WTC11 (cell line): ENCODE results near the gene ZNF574. TPM values are rescaled to one million over a fixed set of nuclear protein-coding genes. Genes with fewer than 3 reads are reported as not detected.

Experiments used
- ATAC-seq: fragments of 200-7000 bp; cut with Tn5 transposase; 2 replicates; pipeline ENCODE4 v1.10.0; 2021; ENCODE audit warnings: mild to moderate bottlenecking, moderate library complexity
- CTCF ChIA-PET: fragments of 300-600 bp; sonication (Branson Sonifier 250); formaldehyde crosslinking; loops from one replicate; lab custom pipeline; 2021; ENCODE audit warnings: antibody characterized with exemption; lab: Charles Lee
- POLR2A ChIA-PET: fragments of 350-600 bp; sonication (Branson Sonifier 250); formaldehyde crosslinking; loops from one replicate; lab custom pipeline; 2021; ENCODE audit warnings: antibody characterized with exemption; lab: Charles Lee
- DNase-seq: peaks from one replicate; pipeline ENCODE4 v3.0.0; 2021; ENCODE audit warnings: low spot score
- H3K27ac Mint-ChIP-seq: 2 replicates; pipeline ENCODE4 v1.8.0; 2021; ENCODE audit warnings: mixed read lengths
- H3K27me3 Mint-ChIP-seq: 2 replicates; pipeline ENCODE4 v1.8.0; 2021; ENCODE audit warnings: low read depth, mild to moderate bottlenecking, moderate library complexity, mixed read lengths
- H3K36me3 Mint-ChIP-seq: 2 replicates; pipeline ENCODE4 v1.8.0; 2021; ENCODE audit warnings: mixed read lengths
- H3K4me1 Mint-ChIP-seq: 2 replicates; pipeline ENCODE4 v1.8.0; 2022; ENCODE audit warnings: mixed read lengths
- H3K4me3 Mint-ChIP-seq: 2 replicates; pipeline ENCODE4 v1.8.0; 2021; ENCODE audit warnings: mild to moderate bottlenecking, moderate library complexity, mixed read lengths
- H3K9me3 Mint-ChIP-seq: 2 replicates; pipeline ENCODE4 v1.8.0; 2021; ENCODE audit warnings: mixed read lengths
- ARID4B ChIP-seq: sonication (generic); formaldehyde crosslinking; IDR thresholded peaks from 2 replicates; pipeline ENCODE4 v1.8.0; 2023; ENCODE audit warnings: missing genetic modification reagents, mild to moderate bottlenecking, borderline replicate concordance
- E2F5 ChIP-seq: sonication (generic); formaldehyde crosslinking; IDR thresholded peaks from 2 replicates; pipeline ENCODE4 v1.8.1; 2022; ENCODE audit warnings: mild to moderate bottlenecking, moderate library complexity, missing genetic modification reagents
- EMX1 ChIP-seq: fragments of 250-450 bp; sonication (Bioruptor Pico); IDR thresholded peaks from 2 replicates; pipeline ENCODE4 v1.8.0; 2021; ENCODE audit warnings: mild to moderate bottlenecking
- FOXK1 ChIP-seq: sonication (generic); formaldehyde crosslinking; IDR thresholded peaks from 2 replicates; pipeline ENCODE4 v1.8.0; 2022; ENCODE audit warnings: mild to moderate bottlenecking, moderate library complexity, missing genetic modification reagents
- HMGA2 ChIP-seq: fragments of 250-450 bp; sonication (Bioruptor Pico); IDR thresholded peaks from 2 replicates; pipeline ENCODE4 v1.4.0; 2021; ENCODE audit warnings: mild to moderate bottlenecking, moderate library complexity
- KAT7 ChIP-seq: sonication (generic); formaldehyde crosslinking; IDR thresholded peaks from 2 replicates; pipeline ENCODE4 v1.8.1; 2023; ENCODE audit warnings: missing genetic modification reagents, mild to moderate bottlenecking, borderline replicate concordance
- MXD4 ChIP-seq: fragments of 250-450 bp; sonication (Bioruptor Pico); IDR thresholded peaks from 2 replicates; pipeline ENCODE4 v1.8.0; 2021; ENCODE audit warnings: mild to moderate bottlenecking, moderate library complexity, borderline replicate concordance
- MYBL2 ChIP-seq: sonication (generic); formaldehyde crosslinking; IDR thresholded peaks from 2 replicates; pipeline ENCODE4 v1.8.1; 2023; ENCODE audit warnings: mild to moderate bottlenecking, moderate library complexity, missing genetic modification reagents
- PRRX2 ChIP-seq: fragments of 250-450 bp; sonication (Bioruptor Pico); IDR thresholded peaks from 2 replicates; pipeline ENCODE4 v1.8.0; 2021; ENCODE audit warnings: mild to moderate bottlenecking
- SMAD3 ChIP-seq: sonication (generic); formaldehyde crosslinking; IDR thresholded peaks from 2 replicates; pipeline ENCODE4 v1.8.0; 2022; ENCODE audit warnings: missing genetic modification reagents, mild to moderate bottlenecking, borderline replicate concordance
- SOX15 ChIP-seq: fragments of 250-450 bp; sonication (Bioruptor Pico); IDR thresholded peaks from 2 replicates; pipeline ENCODE4 v1.9.0; 2021; ENCODE audit warnings: mild to moderate bottlenecking
- SP1 ChIP-seq: sonication (generic); formaldehyde crosslinking; conservative IDR thresholded peaks from 2 replicates; pipeline ENCODE4 v1.8.1; 2022; ENCODE audit warnings: missing genetic modification reagents
- TCF7 ChIP-seq: sonication (generic); formaldehyde crosslinking; IDR thresholded peaks from 2 replicates; pipeline ENCODE4 v1.8.0; 2022; ENCODE audit warnings: mild to moderate bottlenecking, low read depth, missing genetic modification reagents, moderate library complexity
- TEAD1 ChIP-seq: sonication (generic); formaldehyde crosslinking; IDR thresholded peaks from 2 replicates; pipeline ENCODE4 v1.8.0; 2022; ENCODE audit warnings: mild to moderate bottlenecking, missing genetic modification reagents
- TEAD4 ChIP-seq: sonication (generic); formaldehyde crosslinking; IDR thresholded peaks from 2 replicates; pipeline ENCODE4 v1.8.0; 2022; ENCODE audit warnings: mild to moderate bottlenecking, missing genetic modification reagents
- USF1 ChIP-seq: sonication (generic); formaldehyde crosslinking; IDR thresholded peaks from 2 replicates; pipeline ENCODE4 v1.8.0; 2022; ENCODE audit warnings: mild to moderate bottlenecking, missing genetic modification reagents
- ZNF138 ChIP-seq: sonication (generic); formaldehyde crosslinking; conservative IDR thresholded peaks from 2 replicates; pipeline ENCODE4 v1.8.1; 2022; ENCODE audit warnings: mild to moderate bottlenecking, moderate library complexity, missing genetic modification reagents
- ZSCAN18 ChIP-seq: fragments of 250-450 bp; sonication (Bioruptor Pico); IDR thresholded peaks from 2 replicates; pipeline ENCODE4 v2.1.2; 2022; ENCODE audit warnings: mild to moderate bottlenecking, moderate library complexity
- total RNA-seq: library from RNA; stranded (reverse); gene quantifications from 3 replicates; pipeline ENCODE4 v1.2.3, GENCODE V29; 2021
- TF ChIP-seq, protein P1 (sequence below): sonication (generic); formaldehyde crosslinking; IDR thresholded peaks from 2 replicates; pipeline ENCODE4 v1.8.0; 2023; ENCODE audit warnings: missing genetic modification reagents
- TF ChIP-seq, protein P2 (sequence below): fragments of 200-600 bp; IDR thresholded peaks from 2 replicates; pipeline ENCODE4 v1.8.0; 2022; ENCODE audit warnings: antibody characterized with exemption
- TF ChIP-seq, protein P3 (sequence below): fragments of 250-450 bp; sonication (Bioruptor Pico); IDR thresholded peaks from 2 replicates; pipeline ENCODE4 v1.9.0; 2021; ENCODE audit warnings: moderate library complexity, mild to moderate bottlenecking, inconsistent platforms, borderline replicate concordance

ZNF574 gene
- total RNA-seq, 1 experiment from 2014 or later: 30.6 TPM

DNA sequence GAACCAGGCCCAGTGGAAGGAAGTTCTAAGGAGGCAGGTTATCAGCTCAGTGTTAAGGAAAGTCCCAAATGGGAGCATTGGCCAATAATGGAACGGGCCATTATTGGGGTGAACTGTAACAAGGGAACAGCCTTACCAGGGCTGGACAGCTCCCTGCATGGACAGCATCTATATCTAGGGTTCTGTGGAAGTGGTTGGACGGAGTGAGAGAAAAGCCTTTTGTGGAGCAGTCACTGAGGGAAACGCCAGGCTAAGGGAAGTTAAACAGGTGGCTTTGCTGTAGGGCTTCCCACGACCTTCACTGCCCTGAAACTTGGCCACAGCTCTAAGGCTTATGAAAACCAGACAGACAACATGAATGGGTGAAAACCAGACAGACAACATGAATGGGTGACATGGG is 39.3 kb downstream of the ZNF574 start:
- no peaks in the 10 kb centered on the region for H3K36me3 Mint-ChIP-seq
- H3K4me1 Mint-ChIP-seq: peaks cover 12% of the 10 kb centered on the region
- TF ChIP-seq SMAD3 (CRISPR knock-in tag): no peak
- no peak for TF ChIP-seq KAT7 (CRISPR knock-in tag)
- no peak for TF ChIP-seq MXD4
- no peak for TF ChIP-seq TEAD4 (CRISPR knock-in tag)
- TF ChIP-seq, protein P1, sequence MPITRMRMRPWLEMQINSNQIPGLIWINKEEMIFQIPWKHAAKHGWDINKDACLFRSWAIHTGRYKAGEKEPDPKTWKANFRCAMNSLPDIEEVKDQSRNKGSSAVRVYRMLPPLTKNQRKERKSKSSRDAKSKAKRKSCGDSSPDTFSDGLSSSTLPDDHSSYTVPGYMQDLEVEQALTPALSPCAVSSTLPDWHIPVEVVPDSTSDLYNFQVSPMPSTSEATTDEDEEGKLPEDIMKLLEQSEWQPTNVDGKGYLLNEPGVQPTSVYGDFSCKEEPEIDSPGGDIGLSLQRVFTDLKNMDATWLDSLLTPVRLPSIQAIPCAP (CRISPR knock-in tag): no peak
- no peak for TF ChIP-seq SP1 (CRISPR knock-in tag)
- TF ChIP-seq EMX1 (CRISPR knock-in tag): no peak
- no peak for TF ChIP-seq ZNF138 (CRISPR knock-in tag)
- peaks cover 4% of the 10 kb centered on the region for H3K27me3 Mint-ChIP-seq
- H3K4me3 Mint-ChIP-seq: no peak overlapping the region
- POLR2A ChIA-PET: no interaction called here
- H3K27ac Mint-ChIP-seq: no peak overlapping the region
- no peaks in the 10 kb centered on the region for H3K9me3 Mint-ChIP-seq
- CTCF ChIA-PET: interaction anchor here (1.0 to 4.5 kb wide), 10 partner anchors 13 to 128 kb away, joined by 3 to 52 read pairs (median 8); partner anchors contain the start of genes POU2F2 and ZNF574
- ATAC-seq: no peak
- no peak for DNase-seq

DNA sequence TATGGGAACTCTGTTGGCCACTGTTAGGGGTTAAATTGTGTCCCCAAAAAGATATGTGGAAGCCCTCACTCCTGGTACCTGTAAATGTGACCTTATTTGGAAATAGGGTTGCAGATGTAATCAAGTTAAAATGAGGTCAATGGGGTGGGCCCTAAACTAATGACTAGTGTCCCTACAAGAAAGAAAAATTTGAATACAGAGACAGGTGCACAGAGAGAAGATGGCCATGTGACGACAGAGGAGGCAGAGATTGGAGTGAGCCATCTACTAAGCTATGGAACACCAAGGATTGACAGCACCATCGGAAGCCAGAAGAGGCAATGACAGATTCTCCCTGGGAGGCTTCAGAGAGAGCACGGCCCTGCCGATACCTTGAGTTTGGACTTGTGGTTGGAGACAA is 39.7 kb downstream of the ZNF574 start:
- ChIA-PET CTCF (interaction anchor here (1.0 to 4.5 kb wide), 5 partner anchors 17 to 128 kb away, joined by 3 to 52 read pairs (median 5); partner anchors contain the start of genes POU2F2 and ZNF574), POLR2A (no interaction called here)
- Mint-ChIP-seq H3K9me3 (no peaks in the 10 kb centered on the region), H3K36me3 (no peaks in the 10 kb centered on the region), H3K4me1 (peaks cover 13% of the 10 kb centered on the region), H3K4me3 (no peak overlapping the region), H3K27me3 (peaks cover 4% of the 10 kb centered on the region), H3K27ac (no peak overlapping the region)
- ATAC-seq (no peak), DNase-seq (no peak)
- TF ChIP-seq SP1 (CRISPR knock-in tag) (no peak), TCF7 (no peak), SOX15 (CRISPR knock-in tag) (no peak), TEAD1 (no peak), PRRX2 (no peak), MYBL2 (CRISPR knock-in tag) (no peak), ZSCAN18 (no peak), FOXK1 (CRISPR knock-in tag) (no peak), USF1 (CRISPR knock-in tag) (no peak), E2F5 (CRISPR knock-in tag) (no peak), HMGA2 (CRISPR knock-in tag) (no peak), ARID4B (CRISPR knock-in tag) (no peak)
- TF ChIP-seq, protein P2, sequence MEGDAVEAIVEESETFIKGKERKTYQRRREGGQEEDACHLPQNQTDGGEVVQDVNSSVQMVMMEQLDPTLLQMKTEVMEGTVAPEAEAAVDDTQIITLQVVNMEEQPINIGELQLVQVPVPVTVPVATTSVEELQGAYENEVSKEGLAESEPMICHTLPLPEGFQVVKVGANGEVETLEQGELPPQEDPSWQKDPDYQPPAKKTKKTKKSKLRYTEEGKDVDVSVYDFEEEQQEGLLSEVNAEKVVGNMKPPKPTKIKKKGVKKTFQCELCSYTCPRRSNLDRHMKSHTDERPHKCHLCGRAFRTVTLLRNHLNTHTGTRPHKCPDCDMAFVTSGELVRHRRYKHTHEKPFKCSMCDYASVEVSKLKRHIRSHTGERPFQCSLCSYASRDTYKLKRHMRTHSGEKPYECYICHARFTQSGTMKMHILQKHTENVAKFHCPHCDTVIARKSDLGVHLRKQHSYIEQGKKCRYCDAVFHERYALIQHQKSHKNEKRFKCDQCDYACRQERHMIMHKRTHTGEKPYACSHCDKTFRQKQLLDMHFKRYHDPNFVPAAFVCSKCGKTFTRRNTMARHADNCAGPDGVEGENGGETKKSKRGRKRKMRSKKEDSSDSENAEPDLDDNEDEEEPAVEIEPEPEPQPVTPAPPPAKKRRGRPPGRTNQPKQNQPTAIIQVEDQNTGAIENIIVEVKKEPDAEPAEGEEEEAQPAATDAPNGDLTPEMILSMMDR: no peak
- TF ChIP-seq, protein P3, sequence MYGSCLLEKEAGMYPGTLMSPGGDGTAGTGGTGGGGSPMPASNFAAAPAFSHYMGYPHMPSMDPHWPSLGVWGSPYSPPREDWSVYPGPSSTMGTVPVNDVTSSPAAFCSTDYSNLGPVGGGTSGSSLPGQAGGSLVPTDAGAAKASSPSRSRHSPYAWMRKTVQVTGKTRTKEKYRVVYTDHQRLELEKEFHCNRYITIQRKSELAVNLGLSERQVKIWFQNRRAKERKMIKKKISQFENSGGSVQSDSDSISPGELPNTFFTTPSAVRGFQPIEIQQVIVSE (CRISPR knock-in tag): no peak
